Measurements from ENCODE around the gene PCDHGB2.

The PCDHGB2 gene

DNA sequence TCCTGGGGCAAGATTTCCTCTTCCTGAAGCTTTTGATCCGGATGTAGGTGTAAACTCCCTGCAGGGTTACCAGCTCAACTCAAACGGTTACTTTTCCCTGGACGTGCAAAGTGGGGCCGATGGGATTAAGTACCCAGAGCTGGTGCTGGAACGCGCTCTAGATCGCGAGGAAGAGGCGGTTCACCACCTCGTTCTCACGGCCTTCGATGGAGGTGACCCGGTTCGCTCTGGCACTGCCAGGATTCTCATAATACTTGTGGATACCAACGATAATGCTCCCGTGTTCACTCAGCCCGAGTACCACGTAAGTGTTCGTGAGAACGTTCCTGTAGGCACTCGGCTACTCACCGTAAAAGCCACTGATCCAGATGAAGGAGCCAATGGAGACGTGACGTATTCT, 4.2 kb upstream of the PCDHGB2 start:
- TF ChIP-seq, protein P1, sequence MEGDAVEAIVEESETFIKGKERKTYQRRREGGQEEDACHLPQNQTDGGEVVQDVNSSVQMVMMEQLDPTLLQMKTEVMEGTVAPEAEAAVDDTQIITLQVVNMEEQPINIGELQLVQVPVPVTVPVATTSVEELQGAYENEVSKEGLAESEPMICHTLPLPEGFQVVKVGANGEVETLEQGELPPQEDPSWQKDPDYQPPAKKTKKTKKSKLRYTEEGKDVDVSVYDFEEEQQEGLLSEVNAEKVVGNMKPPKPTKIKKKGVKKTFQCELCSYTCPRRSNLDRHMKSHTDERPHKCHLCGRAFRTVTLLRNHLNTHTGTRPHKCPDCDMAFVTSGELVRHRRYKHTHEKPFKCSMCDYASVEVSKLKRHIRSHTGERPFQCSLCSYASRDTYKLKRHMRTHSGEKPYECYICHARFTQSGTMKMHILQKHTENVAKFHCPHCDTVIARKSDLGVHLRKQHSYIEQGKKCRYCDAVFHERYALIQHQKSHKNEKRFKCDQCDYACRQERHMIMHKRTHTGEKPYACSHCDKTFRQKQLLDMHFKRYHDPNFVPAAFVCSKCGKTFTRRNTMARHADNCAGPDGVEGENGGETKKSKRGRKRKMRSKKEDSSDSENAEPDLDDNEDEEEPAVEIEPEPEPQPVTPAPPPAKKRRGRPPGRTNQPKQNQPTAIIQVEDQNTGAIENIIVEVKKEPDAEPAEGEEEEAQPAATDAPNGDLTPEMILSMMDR (IDR thresholded peaks at IDR 0.05; ENCODE audit: low read depth, low read length), result no peak
- DNase-seq (ENCODE audit: extremely low read depth, low read depth), result no peak

DNA sequence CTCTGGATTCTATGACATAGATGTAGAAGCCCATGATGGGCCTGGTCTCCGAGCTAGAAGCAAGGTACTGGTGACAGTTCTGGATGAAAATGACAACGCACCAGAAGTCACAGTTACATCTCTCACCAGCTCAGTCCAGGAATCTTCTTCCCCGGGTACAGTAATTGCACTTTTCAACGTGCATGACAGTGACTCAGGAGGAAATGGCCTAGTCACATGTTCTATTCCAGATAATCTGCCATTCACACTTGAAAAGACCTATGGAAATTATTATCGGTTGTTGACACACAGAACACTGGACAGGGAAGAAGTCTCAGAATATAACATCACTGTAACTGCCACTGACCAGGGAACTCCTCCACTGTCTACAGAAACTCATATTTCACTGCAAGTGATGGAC, 3.7 kb upstream of the PCDHGB2 start:
- TF ChIP-seq, protein P1 (IDR thresholded peaks at IDR 0.05; ENCODE audit: low read depth, low read length), result no peak
- no peak for DNase-seq (ENCODE audit: extremely low read depth, low read depth)

DNA sequence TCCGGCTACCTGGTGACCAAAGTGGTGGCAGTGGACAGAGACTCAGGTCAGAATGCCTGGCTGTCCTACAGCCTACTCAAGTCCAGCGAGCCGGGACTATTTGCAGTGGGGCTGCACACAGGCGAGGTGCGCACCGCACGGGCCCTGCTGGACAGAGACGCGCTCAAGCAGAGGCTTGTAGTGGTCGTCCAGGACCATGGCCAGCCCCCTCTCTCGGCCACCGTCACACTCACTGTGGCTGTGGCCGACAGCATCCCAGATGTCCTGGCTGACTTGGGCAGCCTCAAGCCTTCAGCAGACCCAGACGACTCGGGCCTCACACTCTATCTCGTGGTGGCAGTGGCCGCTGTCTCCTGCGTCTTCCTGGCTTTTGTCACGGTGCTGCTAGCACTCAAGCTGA, 2.8 kb upstream of the PCDHGB2 start:
- DNase-seq (ENCODE audit: extremely low read depth, low read depth), result no peak
- TF ChIP-seq, protein P1 (IDR thresholded peaks at IDR 0.05; ENCODE audit: low read depth, low read length), result no peak

DNA sequence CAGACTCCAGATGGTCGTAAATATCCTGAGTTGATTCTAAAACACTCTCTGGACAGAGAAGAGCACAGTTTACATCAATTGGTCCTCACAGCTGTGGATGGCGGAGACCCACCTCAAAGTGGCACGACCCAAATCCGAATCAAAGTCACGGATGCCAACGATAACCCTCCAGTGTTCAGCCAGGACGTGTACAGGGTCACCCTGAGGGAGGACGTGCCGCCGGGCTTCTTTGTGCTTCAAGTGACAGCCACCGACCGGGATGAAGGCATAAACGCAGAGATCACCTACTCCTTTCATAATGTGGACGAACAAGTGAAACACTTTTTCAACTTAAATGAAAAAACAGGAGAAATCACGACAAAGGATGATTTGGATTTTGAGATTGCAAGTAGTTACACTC, 891 bp downstream of the PCDHGB2 start:
- TF ChIP-seq, protein P1 (IDR thresholded peaks at IDR 0.05; ENCODE audit: low read depth, low read length), result no peak
- no peak for DNase-seq (ENCODE audit: extremely low read depth, low read depth)

DNA sequence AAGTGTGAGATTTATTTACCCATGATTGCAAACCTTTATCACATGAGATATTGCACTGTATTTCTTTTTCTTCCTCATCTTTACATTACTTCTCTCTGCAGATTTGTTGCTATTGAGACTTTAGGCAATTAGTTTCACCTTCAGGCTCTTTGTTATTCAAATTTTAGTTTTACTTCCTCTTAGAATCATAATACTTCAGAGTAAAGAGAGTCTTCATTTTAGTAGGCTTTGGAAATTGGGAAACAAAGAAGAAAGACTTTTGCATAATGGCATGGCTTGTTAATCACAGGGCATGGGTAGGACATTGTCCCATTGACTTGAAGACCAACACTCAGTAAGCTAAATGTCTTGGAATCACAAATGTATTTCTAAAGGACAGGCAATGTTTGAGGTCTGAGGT, 2.9 kb downstream of the PCDHGB2 start:
- TF ChIP-seq, protein P1 (IDR thresholded peaks at IDR 0.05; ENCODE audit: low read depth, low read length), result no peak

DNA sequence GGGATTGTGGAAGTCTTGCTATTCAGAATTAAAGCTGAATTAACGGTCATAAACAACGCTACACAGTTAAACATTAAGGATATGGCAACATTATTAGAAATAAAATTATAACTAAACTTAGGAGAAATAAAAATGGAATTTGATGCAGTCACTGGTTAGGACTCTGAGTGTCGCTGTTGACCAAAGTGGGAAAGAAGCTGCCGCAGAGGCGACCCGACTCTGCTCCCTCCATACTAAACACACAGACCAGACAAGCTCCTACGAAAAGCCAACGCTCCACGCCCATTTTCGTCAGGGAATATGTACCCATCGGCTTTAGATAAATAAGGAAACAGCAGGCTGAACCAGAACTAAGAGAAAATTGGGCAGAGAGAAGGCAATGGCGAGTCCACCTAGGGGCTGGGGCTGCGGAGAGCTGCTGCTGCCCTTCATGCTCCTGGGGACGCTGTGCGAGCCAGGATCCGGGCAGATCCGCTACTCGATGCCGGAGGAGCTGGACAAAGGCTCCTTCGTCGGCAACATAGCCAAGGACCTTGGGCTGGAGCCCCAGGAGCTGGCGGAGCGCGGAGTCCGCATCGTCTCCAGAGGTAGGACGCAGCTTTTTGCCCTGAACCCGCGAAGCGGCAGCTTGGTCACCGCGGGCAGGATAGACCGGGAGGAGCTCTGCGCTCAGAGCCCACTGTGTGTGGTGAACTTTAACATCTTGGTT, 4.3 kb downstream of the PCDHGB2 start, which contains the start of gene PCDHGA5:
PCDHGA5 (plus strand) TSS at position 211 of the 709 bp plus-strand sequence; CDS start at position 380, 169 bp downstream.
- no peak for DNase-seq (ENCODE audit: extremely low read depth, low read depth)
- TF ChIP-seq, protein P1 (IDR thresholded peaks at IDR 0.05; ENCODE audit: low read depth, low read length), result no peak; the same call in 1 of the 2 replicates

More for the DNA sequence above, 2.9 kb downstream of the PCDHGB2 start:
- no peak for DNase-seq (ENCODE audit: extremely low read depth, low read depth)

- TF ChIP-seq, protein P1 (IDR thresholded peaks at IDR 0.05; ENCODE audit: low read depth, low read length), result no peak
- DNase-seq (ENCODE audit: extremely low read depth, low read depth), result no peak
Observed at GRCh38 chr5:141366016-141366896, 6.5 kb downstream of the PCDHGB2 start.
